Measurements from ENCODE around the gene NKD1.
A peak's percentile ranks its signal among the peaks of the same experiment; 100 is the strongest.

The NKD1 gene

DNA sequence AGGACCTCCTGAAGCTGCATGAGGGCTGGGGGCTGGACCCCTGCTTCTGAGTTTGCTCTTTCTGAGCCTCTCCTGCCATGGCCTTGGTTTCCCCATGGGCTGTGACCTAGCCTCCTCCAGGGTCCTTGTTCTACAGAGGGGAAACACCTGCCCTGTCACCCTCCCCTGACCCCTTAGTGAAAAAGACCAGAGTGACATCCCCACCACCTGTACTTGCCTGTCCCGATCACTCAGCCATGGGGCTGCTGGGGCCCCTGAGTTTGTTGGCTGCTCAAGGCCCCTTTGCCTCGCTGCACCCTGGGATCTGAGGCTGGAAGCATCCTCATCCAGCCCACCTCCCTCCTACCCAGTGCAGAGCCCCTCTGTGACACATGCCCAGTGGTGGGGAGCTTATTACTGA, 146.0 kb downstream of the NKD1 start:
- in situ Hi-C loops (cut with HindIII; ENCODE audit: low sequenced_read_pairs), result no loop called here
- DNase-seq (ENCODE audit: low read depth, low spot score), result no peak
- no peak overlapping the region for H3K4me3 ChIP-seq (ENCODE audit: low read depth, low read length)
- TF ChIP-seq, protein P1, sequence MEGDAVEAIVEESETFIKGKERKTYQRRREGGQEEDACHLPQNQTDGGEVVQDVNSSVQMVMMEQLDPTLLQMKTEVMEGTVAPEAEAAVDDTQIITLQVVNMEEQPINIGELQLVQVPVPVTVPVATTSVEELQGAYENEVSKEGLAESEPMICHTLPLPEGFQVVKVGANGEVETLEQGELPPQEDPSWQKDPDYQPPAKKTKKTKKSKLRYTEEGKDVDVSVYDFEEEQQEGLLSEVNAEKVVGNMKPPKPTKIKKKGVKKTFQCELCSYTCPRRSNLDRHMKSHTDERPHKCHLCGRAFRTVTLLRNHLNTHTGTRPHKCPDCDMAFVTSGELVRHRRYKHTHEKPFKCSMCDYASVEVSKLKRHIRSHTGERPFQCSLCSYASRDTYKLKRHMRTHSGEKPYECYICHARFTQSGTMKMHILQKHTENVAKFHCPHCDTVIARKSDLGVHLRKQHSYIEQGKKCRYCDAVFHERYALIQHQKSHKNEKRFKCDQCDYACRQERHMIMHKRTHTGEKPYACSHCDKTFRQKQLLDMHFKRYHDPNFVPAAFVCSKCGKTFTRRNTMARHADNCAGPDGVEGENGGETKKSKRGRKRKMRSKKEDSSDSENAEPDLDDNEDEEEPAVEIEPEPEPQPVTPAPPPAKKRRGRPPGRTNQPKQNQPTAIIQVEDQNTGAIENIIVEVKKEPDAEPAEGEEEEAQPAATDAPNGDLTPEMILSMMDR (IDR thresholded peaks at IDR 0.05; ENCODE audit: low read depth, low read length), result no peak

DNA sequence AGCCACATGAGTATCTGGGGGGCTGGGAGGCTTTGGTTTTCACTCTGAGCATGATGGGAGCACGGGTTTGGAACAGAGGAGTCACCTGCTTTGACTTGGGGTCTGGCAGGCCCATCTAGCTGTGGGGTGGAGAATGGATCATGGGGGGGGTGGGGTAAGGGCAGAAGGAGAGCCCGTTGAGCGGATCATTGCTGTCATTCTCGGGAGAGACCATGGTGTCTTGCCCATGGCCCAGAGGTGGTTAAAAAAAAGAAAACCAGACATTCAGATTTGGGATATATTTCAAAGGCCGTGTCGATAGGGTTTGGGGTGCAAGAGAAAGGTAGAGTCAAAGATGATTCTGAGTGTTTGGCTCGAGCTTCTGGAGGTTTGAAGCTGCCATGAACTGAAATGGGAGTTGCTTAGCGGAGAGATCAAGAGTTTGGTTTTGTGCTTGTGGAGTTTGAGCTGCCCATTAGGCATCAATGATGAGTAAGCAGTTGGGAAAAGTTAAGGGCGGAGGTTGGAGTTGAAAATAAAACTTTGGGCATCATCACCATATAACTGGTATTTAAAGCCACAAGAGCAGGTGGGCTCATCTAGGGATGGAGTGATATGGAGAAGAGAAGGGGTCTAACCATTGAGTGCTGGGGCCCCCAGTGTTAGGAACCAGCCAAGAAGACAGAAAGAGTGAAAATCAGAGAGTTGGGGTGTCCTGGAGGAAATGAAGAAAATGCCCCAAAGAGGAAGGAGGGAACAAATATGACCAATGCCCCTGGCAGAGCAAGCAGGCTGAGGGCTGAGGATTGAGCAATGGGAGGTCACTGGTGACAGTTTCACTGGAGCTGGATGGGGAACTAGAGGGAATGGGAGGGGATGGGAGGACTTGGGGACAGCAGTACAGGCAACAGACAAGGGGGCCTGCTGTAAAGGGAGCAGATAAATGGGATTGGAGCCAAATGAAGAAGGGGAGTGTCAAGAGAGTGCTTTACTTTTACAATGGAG, 147.1 kb downstream of the NKD1 start:
- in situ Hi-C loops (cut with HindIII; ENCODE audit: low sequenced_read_pairs), result no loop called here
- no peak overlapping the region for H3K4me3 ChIP-seq (ENCODE audit: low read depth, low read length)
- TF ChIP-seq, protein P1 (IDR thresholded peaks at IDR 0.05; ENCODE audit: low read depth, low read length), result no peak
- no peak for DNase-seq (ENCODE audit: low read depth, low spot score)

DNA sequence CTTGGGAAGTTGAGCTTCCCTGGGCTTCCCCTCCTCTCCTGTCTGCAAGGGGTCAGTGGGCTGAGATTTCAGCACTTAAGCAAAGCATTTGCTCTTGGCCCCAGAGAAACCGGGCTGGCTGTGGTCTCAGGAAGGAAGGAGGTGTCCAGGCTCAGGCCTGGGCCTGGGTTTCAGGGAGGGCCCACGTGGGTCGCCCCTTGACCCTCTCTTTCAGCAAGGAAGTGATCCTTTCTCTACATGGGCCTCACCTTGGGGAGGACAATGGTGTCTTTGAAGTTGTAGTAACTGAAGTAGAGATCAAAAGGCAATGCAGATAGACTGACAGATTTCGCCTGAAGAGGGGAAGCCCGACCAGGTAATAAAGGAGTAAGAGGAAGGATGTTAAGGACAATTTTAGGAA, 147.9 kb downstream of the NKD1 start:
- in situ Hi-C loops (cut with HindIII; ENCODE audit: low sequenced_read_pairs), result no loop called here
- DNase-seq (ENCODE audit: low read depth, low spot score), result no peak

DNA sequence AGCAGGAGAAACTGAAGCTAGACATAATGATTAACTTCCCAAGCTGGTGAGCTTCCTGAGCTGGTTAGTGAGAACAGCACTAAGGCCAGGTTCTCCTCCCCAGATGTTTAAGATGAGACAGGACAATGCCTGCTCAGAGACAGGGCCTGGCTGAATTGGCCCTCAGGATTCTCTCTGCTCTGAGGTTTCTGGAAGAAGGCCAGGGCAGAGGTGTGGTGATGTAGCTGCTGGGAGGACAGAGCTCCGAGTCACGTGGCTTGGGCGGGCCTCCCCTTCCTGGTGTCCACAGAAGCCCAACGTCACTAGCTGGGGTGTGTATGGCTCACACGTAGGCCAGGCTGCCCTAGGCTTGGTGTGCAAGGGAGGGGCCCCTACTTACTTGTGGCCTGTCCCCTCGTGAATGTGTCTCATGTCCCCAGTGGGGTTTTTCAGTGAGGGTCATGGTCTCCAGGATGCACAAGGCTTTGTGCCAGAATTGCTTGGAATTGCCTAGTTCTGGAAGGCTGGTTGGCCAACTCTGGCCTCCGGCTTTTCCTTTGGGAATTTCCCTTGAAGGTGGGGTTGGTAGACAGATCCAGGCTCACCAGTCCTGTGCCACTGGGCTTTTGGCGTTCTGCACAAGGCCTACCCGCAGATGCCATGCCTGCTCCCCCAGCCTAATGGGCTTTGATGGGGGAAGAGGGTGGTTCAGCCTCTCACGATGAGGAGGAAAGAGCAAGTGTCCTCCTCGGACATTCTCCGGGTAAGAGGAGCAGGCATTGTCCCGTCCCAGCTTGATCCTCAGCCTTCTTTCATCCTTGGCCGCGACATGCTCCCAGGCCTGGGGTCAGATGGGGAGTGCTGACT, 148.6 kb downstream of the NKD1 start:
- TF ChIP-seq, protein P1 (IDR thresholded peaks at IDR 0.05; ENCODE audit: low read depth, low read length), result no peak
- no peak overlapping the region for H3K4me3 ChIP-seq (ENCODE audit: low read depth, low read length)
- in situ Hi-C loops (cut with HindIII; ENCODE audit: low sequenced_read_pairs), result no loop called here
- DNase-seq (ENCODE audit: low read depth, low spot score), result peak; percentile 41

More for the DNA sequence above, 147.9 kb downstream of the NKD1 start:
- H3K4me3 ChIP-seq (ENCODE audit: low read depth, low read length), result no peak overlapping the region
- TF ChIP-seq, protein P1 (IDR thresholded peaks at IDR 0.05; ENCODE audit: low read depth, low read length), result no peak

DNA sequence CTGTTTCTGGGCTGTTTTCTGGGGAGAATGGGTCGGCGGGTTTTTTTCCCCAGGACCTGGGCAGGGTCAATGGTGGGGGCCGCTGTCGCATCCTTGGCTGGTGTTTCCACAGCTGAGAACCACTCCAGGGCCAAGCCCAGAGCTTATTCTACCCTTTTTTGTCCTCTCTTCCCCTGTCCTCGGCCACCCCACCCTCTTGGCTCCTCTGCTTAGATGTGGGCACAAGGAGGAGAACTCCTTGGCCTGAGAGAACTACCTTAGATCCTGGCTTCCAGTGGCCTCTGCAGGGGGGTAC, 149.2 kb downstream of the NKD1 start:
- no peak overlapping the region for H3K4me3 ChIP-seq (ENCODE audit: low read depth, low read length)
- DNase-seq (ENCODE audit: low read depth, low spot score), result no peak

More for the DNA sequence above, 149.2 kb downstream of the NKD1 start:
- TF ChIP-seq, protein P1 (IDR thresholded peaks at IDR 0.05; ENCODE audit: low read depth, low read length), result no peak
- in situ Hi-C loops (cut with HindIII; ENCODE audit: low sequenced_read_pairs), result no loop called here

All from astrocyte of the spinal cord (primary cell).